ENCODE data around the gene CFAP157. TPM values are rescaled to one million over a fixed set of nuclear protein-coding genes. Genes with fewer than 3 reads are reported as not detected.

CFAP157 gene
- total and polyA plus RNA-seq, 2 donors (not counting 3 experiments of a cell fraction or from before 2014, with no cell fraction given), result 0.03 TPM; not detected in 1

DNA sequence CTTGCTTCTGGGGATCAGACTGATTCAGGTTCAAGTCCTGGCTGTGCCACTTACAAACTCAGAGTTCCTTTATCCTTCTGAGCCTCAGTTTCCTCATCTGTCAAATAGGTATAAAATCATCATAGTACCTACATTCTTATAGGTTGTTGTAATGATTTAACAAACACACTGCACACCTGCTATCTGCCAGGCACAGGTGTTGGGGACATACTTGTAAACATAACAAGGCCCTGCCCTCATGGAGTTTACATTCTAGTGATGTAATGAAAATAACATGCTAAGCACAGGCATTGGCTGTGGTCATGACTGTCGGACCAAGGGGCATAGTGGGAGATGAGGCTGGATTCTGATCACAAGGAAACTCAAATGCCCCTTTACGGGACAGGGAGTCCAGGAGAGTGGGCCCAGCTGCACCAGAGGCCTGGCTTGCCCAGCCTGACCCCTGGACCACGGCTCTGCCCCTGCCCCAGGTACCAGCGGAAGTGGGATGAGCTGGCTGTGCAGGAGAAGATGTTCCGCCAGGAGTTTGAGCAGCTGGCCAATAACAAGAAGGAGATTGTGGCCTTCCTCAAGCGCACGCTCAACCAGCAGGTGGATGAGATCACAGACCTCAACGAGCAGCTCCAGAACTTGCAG, 2.3 kb downstream of the CFAP157 start:
- no peaks in the 10 kb centered on the region for H3K27me3 ChIP-seq (ENCODE audit: control insufficient read depth in 2 of 2, insufficient read depth in 2 of 2, low read length in 2 of 2)
- no peak overlapping the region for H3K9ac ChIP-seq (replicated peaks; ENCODE audit: extremely low read depth, insufficient read depth, low read length)
- H4K20me1 ChIP-seq (replicated peaks; ENCODE audit: control insufficient read depth, extremely low read depth, insufficient read depth, low read length), result no peaks in the 10 kb centered on the region
- BruUV-seq (replicated peaks), result no TSS peak
- CTCF ChIA-PET, result no interaction called here
- intact Hi-C loops (cut with micrococcal nuclease) (no loop called here), dilution Hi-C loops (cut with MboI; ENCODE audit: extremely low pct_ligation_motif_present, low sequenced_read_pairs) (no loop called here)
- POLR2A ChIA-PET, result no interaction called here
- no peak overlapping the region for H3K27ac ChIP-seq (ENCODE audit: insufficient read depth, low read depth, low read length)
- H3K9me1 ChIP-seq (replicated peaks; ENCODE audit: control insufficient read depth, extremely low read depth, insufficient read depth, low read length), result no peaks in the 10 kb centered on the region
- TF ChIP-seq MAX (IDR thresholded peaks at IDR 0.05; ENCODE audit: insufficient read depth, insufficient read length) (no peak), FOS (IDR thresholded peaks at IDR 0.05; ENCODE audit: borderline replicate concordance, insufficient read depth, low read length) (no peak), POLR2AphosphoS5 (IDR thresholded peaks at IDR 0.05; ENCODE audit: insufficient read depth, low read depth, low read length) (no peak), EZH2 (IDR thresholded peaks at IDR 0.05; ENCODE audit: borderline replicate concordance, low read depth, low read length, severe bottlenecking) (no peak), JUN (IDR thresholded peaks at IDR 0.05; ENCODE audit: borderline replicate concordance, insufficient read depth, insufficient read length, low read depth) (no peak), GATA2 (IDR thresholded peaks at IDR 0.05; ENCODE audit: insufficient read depth, insufficient read length, low read depth, low read length) (no peak), POLR2A (IDR thresholded peaks at IDR 0.05; ENCODE audit: low read depth, low read length) (no peak), MYC (IDR thresholded peaks at IDR 0.05; ENCODE audit: low read depth, low read length) (no peak)
- TF ChIP-seq, protein P1, sequence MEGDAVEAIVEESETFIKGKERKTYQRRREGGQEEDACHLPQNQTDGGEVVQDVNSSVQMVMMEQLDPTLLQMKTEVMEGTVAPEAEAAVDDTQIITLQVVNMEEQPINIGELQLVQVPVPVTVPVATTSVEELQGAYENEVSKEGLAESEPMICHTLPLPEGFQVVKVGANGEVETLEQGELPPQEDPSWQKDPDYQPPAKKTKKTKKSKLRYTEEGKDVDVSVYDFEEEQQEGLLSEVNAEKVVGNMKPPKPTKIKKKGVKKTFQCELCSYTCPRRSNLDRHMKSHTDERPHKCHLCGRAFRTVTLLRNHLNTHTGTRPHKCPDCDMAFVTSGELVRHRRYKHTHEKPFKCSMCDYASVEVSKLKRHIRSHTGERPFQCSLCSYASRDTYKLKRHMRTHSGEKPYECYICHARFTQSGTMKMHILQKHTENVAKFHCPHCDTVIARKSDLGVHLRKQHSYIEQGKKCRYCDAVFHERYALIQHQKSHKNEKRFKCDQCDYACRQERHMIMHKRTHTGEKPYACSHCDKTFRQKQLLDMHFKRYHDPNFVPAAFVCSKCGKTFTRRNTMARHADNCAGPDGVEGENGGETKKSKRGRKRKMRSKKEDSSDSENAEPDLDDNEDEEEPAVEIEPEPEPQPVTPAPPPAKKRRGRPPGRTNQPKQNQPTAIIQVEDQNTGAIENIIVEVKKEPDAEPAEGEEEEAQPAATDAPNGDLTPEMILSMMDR (IDR thresholded peaks at IDR 0.05; ENCODE audit: extremely low read depth in 1 of 2, insufficient read depth in 1 of 2, low read depth in 1 of 2, low read length in 2 of 2), result no peak
- no peaks in the 10 kb centered on the region for H3K79me2 ChIP-seq (ENCODE audit: control insufficient read depth, insufficient read depth, low read length)
- no peaks in the 10 kb centered on the region for H3K9me3 ChIP-seq (replicated peaks; ENCODE audit: control insufficient read depth, insufficient read depth, low read length)
- no peak overlapping the region for H3K4me3 ChIP-seq (replicated peaks in 1 of 3; ENCODE audit: insufficient read depth in 1 of 3, low read depth in 1 of 3, low read length in 3 of 3)
- H3K4me2 ChIP-seq (ENCODE audit: insufficient read depth, low read length), result no peak overlapping the region
- DNase-seq (ENCODE audit: low read depth, low spot score) (no peak), FAIRE-seq (no peak)
- no peaks in the 10 kb centered on the region for H3K4me1 ChIP-seq (ENCODE audit: control insufficient read depth, extremely low read depth, insufficient read depth, low read length)
- H3K36me3 ChIP-seq (ENCODE audit: control insufficient read depth in 2 of 2, extremely low read depth in 1 of 2, insufficient read depth in 2 of 2, low read length in 2 of 2), result no peaks in the 10 kb centered on the region
- H2AFZ ChIP-seq (ENCODE audit: low read depth, low read length), result no peak overlapping the region

Measured in endothelial cell of umbilical vein (primary cell).